A673 (cell line): Measurements from ENCODE around the gene NDC1. TPM values are rescaled to one million over a fixed set of nuclear protein-coding genes. Genes with fewer than 3 reads are reported as not detected.

Source experiments
- BruUV-seq: library from RNA; stranded (reverse); fragments of 400-500 nt; replicated peaks from 2 replicates; lab custom pipeline; 2021; lab: Mats Ljungman, UMichigan
- CTCF ChIA-PET: fragments of 300-600 bp; sonication (Branson Sonifier 250); formaldehyde crosslinking; loops from one replicate; lab custom pipeline; 2022; ENCODE audit warnings: antibody characterized with exemption; lab: Charles Lee
- POLR2A ChIA-PET: fragments of 300-600 bp; sonication (Branson Sonifier 250); formaldehyde crosslinking; loops from one replicate; lab custom pipeline; 2022; ENCODE audit warnings: antibody characterized with exemption; ENCODE audit not compliant: low non-redundant PET; lab: Charles Lee
- DNase-seq: peaks from one replicate; pipeline ENCODE4 v3.0.0-alpha.2; 2015; ENCODE audit warnings: low spot score
- H3K27ac ChIP-seq: fragments of 200-600 bp; sonication (generic); 2 replicates; pipeline ENCODE4 v1.5.1; 2016; ENCODE audit warnings: mixed run types, low read depth, mild to moderate bottlenecking, mixed read lengths, antibody characterized with exemption, low read length; ENCODE audit not compliant: poor library complexity, severe bottlenecking
- H3K27me3 ChIP-seq: fragments of 200-600 bp; sonication (generic); replicated peaks from 2 replicates; pipeline ENCODE4 v1.6.1; 2017; ENCODE audit warnings: mixed run types, low read depth, mild to moderate bottlenecking, mixed read lengths, antibody characterized with exemption, low read length; ENCODE audit not compliant: insufficient read depth, poor library complexity
- H3K36me3 ChIP-seq: fragments of 200-600 bp; sonication (generic); 2 replicates; pipeline ENCODE4 v1.6.1; 2016; ENCODE audit warnings: mixed run types, mild to moderate bottlenecking, mixed read lengths, antibody characterized with exemption, low read length; ENCODE audit not compliant: insufficient read depth, poor library complexity, severe bottlenecking
- H3K4me1 ChIP-seq: fragments of 200-600 bp; sonication (generic); 2 replicates; pipeline ENCODE4 v1.6.1; 2017; ENCODE audit warnings: mixed run types, mild to moderate bottlenecking, mixed read lengths, antibody characterized with exemption, low read length; ENCODE audit not compliant: insufficient read depth, poor library complexity, severe bottlenecking
- H3K4me3 ChIP-seq: fragments of 200-600 bp; sonication (generic); 2 replicates; pipeline ENCODE4 v1.5.1; 2016; ENCODE audit warnings: low read depth, mixed run types, mild to moderate bottlenecking, mixed read lengths, low read length; ENCODE audit not compliant: poor library complexity, severe bottlenecking
- H3K9me3 ChIP-seq: fragments of 200-600 bp; sonication (generic); 2 replicates; pipeline ENCODE4 v1.6.1; 2016; ENCODE audit warnings: mixed run types, low read depth, mild to moderate bottlenecking, mixed read lengths, antibody characterized with exemption, low read length; ENCODE audit not compliant: poor library complexity, severe bottlenecking
- CTCF ChIP-seq: fragments of 300-800, 200-600 bp; sonication (generic); conservative IDR thresholded peaks from 2 replicates; pipeline ENCODE4 v1.5.1; 2017; ENCODE audit warnings: low read depth, mild to moderate bottlenecking, antibody characterized with exemption, low read length, moderate library complexity, mixed read lengths
- EZH2 ChIP-seq: fragments of 200-600 bp; sonication (generic); IDR thresholded peaks from 2 replicates; pipeline ENCODE4 v1.6.1; 2017; ENCODE audit warnings: borderline replicate concordance, low read depth, mild to moderate bottlenecking, mixed read lengths, antibody characterized with exemption, low read length; ENCODE audit not compliant: poor library complexity, severe bottlenecking
- intact Hi-C: fragments of 100-400 bp; cut with micrococcal nuclease; formaldehyde crosslinking; loops from one replicate; pipeline ENCODE4 v1.10.0; 2022; ENCODE audit not compliant: unreplicated experiment
- total RNA-seq: library from RNA; stranded (reverse); gene quantifications from 2 replicates; pipeline ENCODE4 v1.2.3, GENCODE V29; 2021

NDC1 gene
- total RNA-seq, 1 experiment from 2014 or later: 26.6 TPM

GRCh38 chr1:53722025-53722424, 116.1 kb downstream of the NDC1 start:
- TF ChIP-seq EZH2: no peak
- no peak for TF ChIP-seq CTCF
- H3K36me3 ChIP-seq: no peaks in the 10 kb centered on the region
- intact Hi-C loops: no loop called here
- no peak overlapping the region for H3K27ac ChIP-seq
- DNase-seq: no peak
- POLR2A ChIA-PET: no interaction called here
- no TSS peak for BruUV-seq
- H3K27me3 ChIP-seq: no peaks in the 10 kb centered on the region
- H3K4me1 ChIP-seq: no peaks in the 10 kb centered on the region
- H3K9me3 ChIP-seq: no peaks in the 10 kb centered on the region
- no peak overlapping the region for H3K4me3 ChIP-seq
- CTCF ChIA-PET: no interaction called here

- intact Hi-C loops: no loop called here
- DNase-seq: no peak
- Histone ChIP-seq H3K36me3 (no peaks in the 10 kb centered on the region), H3K9me3 (no peaks in the 10 kb centered on the region), H3K4me1 (no peaks in the 10 kb centered on the region), H3K27ac (no peak overlapping the region), H3K4me3 (no peak overlapping the region), H3K27me3 (no peaks in the 10 kb centered on the region)
- ChIA-PET POLR2A (no interaction called here), CTCF (no interaction called here)
- BruUV-seq: no TSS peak
- TF ChIP-seq EZH2: no peak
- TF ChIP-seq CTCF: no peak
Observed at GRCh38 chr1:53721088-53721487, 117.0 kb downstream of the NDC1 start.

- TF ChIP-seq EZH2 (no peak), CTCF (no peak)
- Histone ChIP-seq H3K9me3 (no peaks in the 10 kb centered on the region), H3K36me3 (no peaks in the 10 kb centered on the region), H3K27me3 (no peaks in the 10 kb centered on the region), H3K4me3 (no peak overlapping the region), H3K4me1 (no peaks in the 10 kb centered on the region), H3K27ac (no peak overlapping the region)
- CTCF ChIA-PET: no interaction called here
- no TSS peak for BruUV-seq
- no peak for DNase-seq
- intact Hi-C loops: no loop called here
- POLR2A ChIA-PET: no interaction called here
Observed at GRCh38 chr1:53719469-53719868, 118.6 kb downstream of the NDC1 start.
